Activated CD4-positive, CD25-positive, alpha-beta regulatory T cell (primary cell): Measurements from ENCODE around the gene ICA1L.

Experiments
- DNase-seq, 4 experiments: peaks; one replicate each; lab custom pipeline; 2025; lab: John Stamatoyannopoulos, UW

The ICA1L gene

DNA sequence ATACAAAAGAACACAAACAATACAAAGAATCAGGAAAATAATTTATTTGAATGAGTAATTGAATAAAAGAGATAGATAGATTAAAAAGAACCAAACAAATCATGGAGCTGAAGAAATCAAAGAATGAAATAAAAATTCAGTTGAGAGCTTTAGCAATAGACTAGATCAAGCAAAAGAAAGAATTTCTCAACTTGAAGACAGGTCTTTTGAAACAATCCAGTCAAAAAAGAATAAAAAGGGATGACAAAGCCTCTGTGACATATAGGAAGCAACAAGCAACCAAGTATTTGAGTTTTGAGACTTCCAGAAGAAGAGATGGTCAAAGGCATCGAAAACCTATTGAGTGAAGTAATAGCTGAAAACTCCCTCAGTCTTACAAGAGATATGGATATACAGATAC, 128.0 kb downstream of the ICA1L start:
- no peak for DNase-seq

DNA sequence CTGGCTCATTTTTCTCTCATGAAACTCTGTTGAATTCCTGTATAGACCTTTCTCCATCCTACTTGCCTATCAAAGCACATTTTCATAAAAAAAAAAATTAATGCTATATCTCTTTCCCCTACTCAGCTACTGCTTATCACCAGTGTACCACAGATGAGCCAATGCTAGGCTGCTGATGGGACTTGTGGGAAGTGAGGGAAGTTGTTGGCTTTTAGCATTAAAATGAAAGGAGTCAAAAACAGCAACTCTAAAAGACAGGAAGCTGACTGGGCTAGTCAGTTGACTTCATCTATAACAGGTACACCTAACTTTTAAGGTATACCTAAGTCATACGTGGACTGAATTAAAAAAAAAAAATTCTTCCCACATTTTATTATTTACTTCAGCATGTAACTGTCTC, 134.7 kb downstream of the ICA1L start:
- no peak for DNase-seq

DNA sequence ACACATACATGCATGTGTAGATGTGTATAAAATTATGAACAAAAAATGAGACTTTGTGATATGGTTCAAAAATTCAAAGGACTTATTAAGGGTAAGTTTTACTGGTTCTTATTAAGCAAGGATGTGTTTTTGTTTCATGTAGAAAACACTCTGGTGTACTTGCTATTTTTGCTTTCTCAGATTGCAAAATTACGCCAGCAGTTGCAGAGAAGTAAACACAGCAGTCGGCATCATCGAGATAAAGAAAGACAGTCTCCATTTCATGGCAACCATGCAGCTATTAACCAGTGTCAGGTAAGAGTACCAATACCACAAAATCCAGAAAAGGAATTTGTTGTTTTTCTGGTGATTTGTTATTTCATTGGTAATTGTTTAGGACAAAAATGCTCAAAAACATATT, 145.5 kb downstream of the ICA1L start:
- DNase-seq = no peak

DNA sequence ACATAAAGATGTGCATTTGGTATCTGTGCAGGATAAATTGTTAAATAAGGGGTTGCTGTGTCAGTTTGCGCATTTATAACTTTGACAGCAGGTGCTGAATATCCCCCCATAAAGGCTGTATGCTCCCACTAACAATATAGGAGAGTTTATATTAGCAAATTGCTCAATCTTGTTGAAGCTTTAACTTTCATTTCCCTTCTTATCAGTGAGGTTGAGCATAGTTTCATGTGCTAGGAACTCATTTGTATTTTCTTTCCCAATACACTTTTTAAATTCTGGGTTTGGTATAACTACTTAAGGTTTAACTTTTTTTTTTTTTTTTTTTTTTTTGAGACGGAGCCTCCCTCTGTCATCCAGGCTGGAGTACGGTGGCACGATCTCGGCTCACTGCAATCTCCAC, 147.8 kb downstream of the ICA1L start:
- no peak for DNase-seq
